Panc1 (cell line): Measurements from ENCODE around the gene FOCAD.

Source experiments
- POLR2AphosphoS5 ChIP-seq: IDR thresholded peaks from 2 replicates; pipeline ENCODE4 v1.6.1; 2012; ENCODE audit warnings: mild to moderate bottlenecking, low read depth, low read length, moderate library complexity
- REST ChIP-seq, 2 experiments: IDR thresholded peaks; 2 replicates each; pipeline ENCODE4 v1.6.1; 2011 to 2012; ENCODE audit warnings: low read depth in 2 of 2, control low read depth in 1 of 2, low read length in 1 of 2, mild to moderate bottlenecking in 1 of 2, moderate library complexity in 1 of 2; ENCODE audit not compliant: insufficient read depth in 1 of 2
- SIN3A ChIP-seq: IDR thresholded peaks from 2 replicates; pipeline ENCODE4 v1.6.1; 2012; ENCODE audit warnings: low read depth, mild to moderate bottlenecking, low read length, moderate library complexity, borderline replicate concordance; ENCODE audit not compliant: insufficient read depth
- TCF7L2 ChIP-seq: IDR thresholded peaks from 2 replicates; pipeline ENCODE4 v1.6.1; 2011; ENCODE audit warnings: mild to moderate bottlenecking, low read depth, low read length, inconsistent platforms
- TF ChIP-seq, protein P1 (sequence below): fragments of 450-650 bp; IDR thresholded peaks from 2 replicates; pipeline ENCODE4 v1.5.1; 2017; ENCODE audit warnings: mild to moderate bottlenecking

DNA sequence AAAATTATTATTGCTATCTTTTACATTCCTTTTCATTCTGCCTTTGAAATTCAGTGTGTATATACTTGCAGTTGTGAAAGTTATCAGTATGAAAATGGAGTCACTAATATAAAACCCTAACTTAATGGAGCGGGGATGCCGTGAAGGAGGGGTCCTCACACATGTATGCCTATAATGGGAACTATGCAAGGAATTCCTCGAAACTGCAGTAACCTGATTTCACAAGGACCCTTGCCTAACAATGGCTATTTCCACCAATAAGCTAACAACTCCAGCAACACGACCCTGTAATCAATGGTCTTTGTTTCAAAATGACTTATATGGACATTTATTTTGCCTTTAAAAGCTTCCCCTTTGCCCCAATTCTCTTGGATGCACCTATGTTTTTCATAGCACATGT lies 49.2 kb upstream of the FOCAD start:
- TF ChIP-seq, protein P1, sequence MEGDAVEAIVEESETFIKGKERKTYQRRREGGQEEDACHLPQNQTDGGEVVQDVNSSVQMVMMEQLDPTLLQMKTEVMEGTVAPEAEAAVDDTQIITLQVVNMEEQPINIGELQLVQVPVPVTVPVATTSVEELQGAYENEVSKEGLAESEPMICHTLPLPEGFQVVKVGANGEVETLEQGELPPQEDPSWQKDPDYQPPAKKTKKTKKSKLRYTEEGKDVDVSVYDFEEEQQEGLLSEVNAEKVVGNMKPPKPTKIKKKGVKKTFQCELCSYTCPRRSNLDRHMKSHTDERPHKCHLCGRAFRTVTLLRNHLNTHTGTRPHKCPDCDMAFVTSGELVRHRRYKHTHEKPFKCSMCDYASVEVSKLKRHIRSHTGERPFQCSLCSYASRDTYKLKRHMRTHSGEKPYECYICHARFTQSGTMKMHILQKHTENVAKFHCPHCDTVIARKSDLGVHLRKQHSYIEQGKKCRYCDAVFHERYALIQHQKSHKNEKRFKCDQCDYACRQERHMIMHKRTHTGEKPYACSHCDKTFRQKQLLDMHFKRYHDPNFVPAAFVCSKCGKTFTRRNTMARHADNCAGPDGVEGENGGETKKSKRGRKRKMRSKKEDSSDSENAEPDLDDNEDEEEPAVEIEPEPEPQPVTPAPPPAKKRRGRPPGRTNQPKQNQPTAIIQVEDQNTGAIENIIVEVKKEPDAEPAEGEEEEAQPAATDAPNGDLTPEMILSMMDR = no peak
- TF ChIP-seq POLR2AphosphoS5 (no peak), REST (IDR thresholded peaks at IDR 0.05; ENCODE audit: insufficient read depth in 1 of 2, low read depth in 2 of 2, low read length in 1 of 2) (no peak), SIN3A (no peak), TCF7L2 (no peak)
